Kidney tubule cell (primary cell): ENCODE measurements around the gene OCSTAMP.

Source experiments
- DNase-seq: peaks from one replicate; pipeline ENCODE4 v3.0.0-alpha.2; 2018; ENCODE audit warnings: low spot score

Gene OCSTAMP

DNA sequence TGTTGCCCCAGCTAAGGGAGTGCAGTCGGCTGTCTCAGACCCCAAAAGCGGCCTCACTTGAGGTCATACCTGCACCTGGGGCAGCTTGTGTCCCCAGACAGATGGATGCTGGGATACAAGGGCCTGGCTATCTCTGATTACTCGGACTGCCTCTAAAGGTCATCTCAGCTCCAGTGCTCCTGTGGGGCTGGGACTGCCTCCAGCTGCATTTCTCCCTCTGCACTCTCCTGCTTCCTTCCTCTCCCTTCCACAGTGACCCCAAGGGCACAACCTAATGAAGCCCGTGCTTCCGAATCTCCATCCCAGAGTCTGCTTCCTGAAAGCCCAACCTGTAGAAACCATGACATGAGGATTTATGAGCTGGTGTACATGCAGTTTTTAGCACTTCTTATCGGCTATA, 22.8 kb upstream of the OCSTAMP start:
- no peak for DNase-seq

- no peak for DNase-seq
Observed at GRCh38 chr20:46572790-46573189, 22.3 kb upstream of the OCSTAMP start.

GRCh38 chr20:46572153-46572552, 21.7 kb upstream of the OCSTAMP start:
- DNase-seq = no peak

DNA sequence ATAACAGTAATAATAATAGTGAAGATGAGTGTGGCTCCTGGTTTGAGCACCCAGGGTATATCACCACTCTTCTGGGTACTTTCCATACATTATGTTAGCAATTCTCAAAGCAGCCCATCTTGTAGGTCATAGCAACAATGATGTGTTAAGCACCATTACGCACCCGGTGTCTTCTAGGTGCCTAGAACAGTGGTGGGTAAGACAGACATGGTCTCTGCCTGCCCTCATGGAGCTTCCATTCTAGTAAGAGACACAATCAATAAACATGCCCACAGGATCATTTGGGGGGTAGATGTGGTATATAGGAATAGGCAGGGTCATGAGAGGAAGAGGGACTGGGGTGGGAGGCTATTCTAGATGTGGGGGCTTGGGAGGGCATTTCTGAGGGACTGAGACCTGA, 21.0 kb upstream of the OCSTAMP start:
- no peak for DNase-seq

DNA sequence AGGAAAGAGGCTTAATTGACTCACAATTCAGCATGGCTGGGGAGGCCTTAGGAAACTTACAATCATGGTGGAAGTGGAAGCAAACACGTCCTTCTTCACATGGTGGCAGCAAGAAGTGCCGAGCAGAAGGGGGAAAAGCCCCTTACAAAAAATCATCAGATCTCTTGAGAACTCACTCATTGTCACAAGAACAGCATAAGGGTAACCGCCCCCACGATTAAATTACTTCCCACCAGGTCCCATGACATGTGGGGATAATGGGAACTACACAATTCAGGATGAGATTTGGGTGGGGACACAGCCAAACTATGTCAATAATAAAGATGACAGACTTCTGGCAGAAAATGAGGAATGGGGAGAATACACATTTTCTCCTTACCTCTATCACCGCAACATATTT, 20.5 kb upstream of the OCSTAMP start:
- no peak for DNase-seq

DNA sequence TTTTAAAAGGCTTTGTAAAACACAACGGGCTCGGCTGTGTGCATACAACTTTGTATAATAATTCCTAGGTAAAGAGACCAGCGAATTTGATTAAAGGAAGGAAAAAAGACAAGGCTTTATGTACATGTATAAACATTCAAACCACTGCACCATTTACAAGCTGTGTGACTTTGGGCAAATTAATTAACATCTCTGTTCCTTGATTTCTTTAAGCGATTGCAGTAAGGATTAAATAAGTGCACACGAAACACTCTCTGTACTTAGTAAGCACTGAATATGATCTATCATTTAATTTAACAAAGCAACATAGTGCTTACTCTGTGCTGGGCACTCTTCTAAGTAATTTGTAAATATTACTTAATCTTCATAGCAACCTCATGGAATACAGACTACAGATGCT, 19.5 kb upstream of the OCSTAMP start:
- DNase-seq = no peak

GRCh38 chr20:46568570-46569129, 18.2 kb upstream of the OCSTAMP start:
- DNase-seq = peak; percentile 32

GRCh38 chr20:46566125-46566524, 15.7 kb upstream of the OCSTAMP start:
- no peak for DNase-seq

GRCh38 chr20:46564241-46564957, 13.9 kb upstream of the OCSTAMP start:
- DNase-seq = no peak

DNA sequence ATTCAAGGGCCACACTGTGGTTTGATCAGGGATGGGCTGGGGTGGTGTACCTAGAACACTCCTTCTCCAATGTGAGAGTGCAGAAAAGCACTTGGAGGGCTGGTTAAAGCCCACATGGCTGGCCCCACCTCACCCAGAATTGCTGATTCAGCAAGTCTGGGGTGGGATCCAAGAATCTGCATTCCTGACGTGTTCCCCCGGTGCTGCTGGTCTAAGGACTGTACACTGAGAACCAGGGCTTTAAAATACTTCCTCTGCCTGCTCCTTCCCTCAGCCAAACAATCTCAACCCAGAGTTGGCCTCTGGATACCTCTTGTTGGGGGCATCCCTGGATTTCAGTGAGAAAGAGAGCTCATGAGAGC, 13.4 kb upstream of the OCSTAMP start:
- DNase-seq = no peak

- no peak for DNase-seq
Observed at GRCh38 chr20:46563170-46563859, 12.9 kb upstream of the OCSTAMP start.

DNA sequence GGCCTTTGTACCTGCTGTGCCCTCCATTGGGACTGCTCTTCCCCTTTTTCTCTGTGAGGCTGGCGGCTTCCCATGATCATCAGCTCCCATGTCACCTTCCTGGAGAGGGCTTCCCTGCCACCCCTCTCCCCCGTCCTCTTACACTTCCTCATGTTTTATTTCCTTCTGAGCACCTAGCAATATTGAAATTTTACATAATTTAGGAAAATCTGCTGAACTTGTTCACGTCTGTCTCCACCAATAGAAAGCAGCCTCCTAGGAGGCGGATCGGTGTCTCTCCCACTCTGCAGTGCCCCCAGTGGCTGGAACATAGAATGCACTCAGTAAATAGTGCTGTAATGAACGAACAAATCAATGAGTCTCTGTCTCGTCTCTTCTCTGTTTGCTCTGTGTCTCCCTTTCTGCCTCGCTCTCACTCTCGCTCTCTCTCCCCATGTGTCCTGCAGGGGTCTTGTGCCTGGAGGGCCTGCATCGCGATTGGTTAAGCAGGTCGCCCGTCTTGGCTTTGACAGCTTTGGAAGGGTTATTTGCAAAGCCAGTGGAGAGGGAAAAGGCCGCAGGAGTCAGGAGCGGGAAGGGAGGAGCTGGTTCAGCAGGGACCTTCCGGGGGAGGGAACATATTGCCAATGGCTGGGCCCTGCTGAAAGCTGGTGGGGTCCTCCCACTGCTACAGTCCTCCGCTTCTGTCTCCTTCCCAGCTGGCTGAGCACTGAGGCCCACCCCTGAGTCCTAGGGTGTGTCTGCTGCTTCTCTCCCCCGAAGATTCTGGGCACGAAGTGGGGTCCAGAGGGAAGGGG, 12.1 kb upstream of the OCSTAMP start:
- peak; percentile 62 for DNase-seq

DNA sequence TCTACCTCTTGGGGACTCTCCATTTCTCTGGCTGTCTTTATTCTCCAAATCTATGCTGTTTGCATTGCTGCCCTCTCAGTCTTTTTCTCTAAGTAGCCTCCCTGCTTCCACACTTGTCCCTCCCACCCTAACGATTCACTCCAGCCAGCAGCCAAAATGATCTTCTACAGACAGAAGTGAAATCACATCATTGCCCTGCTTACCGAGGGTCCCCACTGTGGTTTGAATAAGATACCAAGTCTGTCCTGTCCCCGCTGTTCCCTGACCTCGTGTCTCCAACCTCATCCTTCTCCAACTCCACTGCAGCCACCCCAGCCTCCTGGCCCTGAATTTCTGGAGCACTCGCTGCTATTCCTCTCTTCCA, 11.5 kb upstream of the OCSTAMP start:
- no peak for DNase-seq

- no peak for DNase-seq
Observed at GRCh38 chr20:46559685-46560440, 9.4 kb upstream of the OCSTAMP start.

- no peak for DNase-seq
Observed at GRCh38 chr20:46559001-46559400, 8.5 kb upstream of the OCSTAMP start.

DNA sequence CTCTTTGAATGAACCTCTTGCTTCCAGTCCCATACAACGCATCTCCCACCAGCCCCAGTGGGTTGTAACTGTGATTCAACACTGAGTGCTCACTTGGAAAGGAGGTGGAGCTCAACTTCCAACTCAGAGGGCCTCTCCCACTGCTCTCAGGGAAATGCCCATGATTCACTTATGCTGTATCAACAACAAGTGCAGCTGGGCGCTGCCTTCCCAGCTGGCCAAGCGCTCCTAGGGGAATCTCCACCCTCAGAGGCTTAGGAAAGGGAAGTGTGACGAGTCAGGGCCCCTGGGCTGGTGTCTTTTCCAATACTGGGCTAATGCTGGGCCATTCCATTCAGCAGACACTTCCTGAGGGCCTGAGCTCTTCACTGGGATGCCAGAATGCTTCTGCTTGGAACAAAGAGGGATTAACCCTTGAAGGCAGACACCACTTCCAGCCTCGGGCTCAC, 8.1 kb upstream of the OCSTAMP start:
- peak; percentile 96 for DNase-seq

GRCh38 chr20:46557231-46557956, 6.9 kb upstream of the OCSTAMP start:
- DNase-seq = peak; percentile 73

GRCh38 chr20:46555370-46555956, 5.0 kb upstream of the OCSTAMP start:
- DNase-seq = no peak

DNA sequence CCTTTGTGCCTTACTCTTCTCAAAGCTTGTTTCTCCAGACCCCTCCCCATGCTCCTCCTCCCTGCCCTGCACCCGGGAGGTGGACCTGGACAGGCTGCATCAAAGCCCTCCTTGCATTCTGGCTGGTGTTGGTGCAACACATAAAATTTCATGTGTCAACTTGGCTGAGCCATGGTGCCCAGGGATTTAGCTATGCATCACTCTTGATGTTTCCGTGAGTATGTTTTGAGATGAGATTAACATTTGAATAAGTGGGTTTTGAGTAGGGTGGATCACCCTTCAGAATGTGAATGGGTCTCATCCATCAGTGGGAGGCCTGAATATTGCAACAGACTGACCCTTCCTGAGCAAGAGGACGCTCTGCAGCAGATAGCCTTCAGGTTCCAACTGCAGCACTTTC, 4.4 kb upstream of the OCSTAMP start:
- DNase-seq = no peak

DNA sequence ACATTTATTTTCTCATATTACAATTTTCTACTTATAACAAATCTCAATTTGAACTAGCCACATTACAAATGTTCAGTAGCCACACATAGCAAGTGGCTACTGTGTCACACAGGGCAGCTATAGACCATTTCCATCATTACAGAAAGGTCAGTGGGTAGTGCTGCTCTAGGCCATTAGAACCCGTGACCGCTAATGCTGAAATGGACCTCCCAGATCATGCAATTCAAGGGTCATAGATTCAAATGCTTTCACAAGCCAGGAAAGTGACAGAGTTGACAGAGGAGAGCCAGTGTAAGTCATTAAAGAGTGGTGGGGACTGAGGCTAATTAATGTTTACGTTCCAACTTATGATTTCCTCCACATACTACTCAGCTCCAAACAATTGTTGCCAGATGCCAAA, 3.5 kb upstream of the OCSTAMP start:
- DNase-seq = no peak
